Ovary (tissue), 9 donors: ENCODE measurements around the gene ENO3. TPM values are rescaled to one million over a fixed set of nuclear protein-coding genes. Genes with fewer than 3 reads are reported as not detected.
"Not testable (repeated sequence)": the region's sequence is repeated elsewhere in the genome, so short reads cannot be mapped to it uniquely, and the experiment has no call there.

Experiments used
- DNase-seq, 5 donors: peaks; one replicate each; pipeline ENCODE4 v3.0.0-alpha.2; 2019 to 2020
- H3K27ac ChIP-seq, 2 donors: fragments of 200-600 bp; one replicate each; pipeline versions ENCODE4 v1.5.1 to v1.8.0; 2019 to 2022
- H3K27me3 ChIP-seq: fragments of 200-600 bp; one replicate; pipeline ENCODE4 v1.8.0; 2022
- H3K36me3 ChIP-seq: fragments of 200-600 bp; sonication (generic); one replicate; pipeline ENCODE4 v1.5.1; 2019
- H3K4me1 ChIP-seq: one replicate; pipeline ENCODE4 v1.8.1; 2013; ENCODE audit warnings: mild to moderate bottlenecking, moderate library complexity; ENCODE audit not compliant: insufficient read depth
- H3K4me3 ChIP-seq: fragments of 200-600 bp; sonication (generic); one replicate; pipeline ENCODE4 v1.5.1; 2017
- H3K9me3 ChIP-seq, 2 donors: fragments of 200-600 bp in 1 of 2; sonication (generic) in 1 of 2; one replicate each; pipeline versions ENCODE4 v1.5.1 to v1.8.1; 2013 to 2019; ENCODE audit warnings: mild to moderate bottlenecking in 1 of 2, moderate library complexity in 1 of 2
- EP300 ChIP-seq: sonication (generic); formaldehyde crosslinking; IDR thresholded peaks from one replicate; pipeline ENCODE4 v1.6.1; 2017; ENCODE audit warnings: antibody characterized with exemption
- POLR2A ChIP-seq: fragments of 450-650 bp; IDR thresholded peaks from one replicate; pipeline ENCODE4 v1.6.1; 2017; ENCODE audit warnings: antibody characterized with exemption, mild to moderate bottlenecking, moderate library complexity
- WGBS, 3 donors: extraction: QIAGEN DNeasy Blood & Tissue Kit in 1 of 3; methylation state at CpG; one replicate each; pipeline versions ENCODE4 v1.1.5 to v1.1.7; 2013 to 2017; 5-methylcytosine and 5-hydroxymethylcytosine counted together
- intact Hi-C, 4 donors: fragments of 100-400 bp; cut with DNase I; formaldehyde crosslinking; loops; one replicate each; pipeline versions ENCODE4 v1.11.0 to v1.15.1; 2022 to 2023
- polyA plus RNA-seq, 2 donors: library from polyadenylated mRNA; stranded (reverse); fragments of 200-250 nt in 1 of 2; fragments of 350-450 nt in 1 of 2; fragmentation: Illumina TruSeq in 1 of 2; extraction: RNeasy Lipid Tissue Mini Kit (QIAGEN cat#74804) in 1 of 2; gene quantifications; one replicate each; pipeline ENCODE4 v1.2.3, GENCODE V29; 2013 to 2014
- total RNA-seq, 7 donors: library from RNA; depleted of rRNA in 2 of 7; stranded (reverse); fragments of >200 nt in 2 of 7; fragmentation: NEBNext Ultra II Directional in 3 of 7; extraction: Animal tissue kit (Norgen Biotek cat#: 25700) in 3 of 7; gene quantifications; one replicate each; pipeline versions ENCODE4 v1.1.0 to v1.2.4, GENCODE V29; 2016 to 2023
- TF ChIP-seq, protein P1 (sequence below), 3 donors: fragments of 450-650 bp in 2 of 3; fragments of 200-600 bp in 1 of 3; IDR thresholded peaks; one replicate each; pipeline versions ENCODE4 v1.5.1 to v1.8.0; 2016 to 2022; ENCODE audit warnings: antibody characterized with exemption in 3 of 3, mild to moderate bottlenecking in 1 of 3
- donor health status: DM: no; HTN: no; CAD: no; lungs with moderate emphysema.
- donor health status: DM: no; HTN: no; CAD: no.
- donor health status: Bipolar disorder and iron deficiency.
- donor health status: DM: yes; HTN: yes; CAD: no.
- donor health status: DM: no; HTN: no; CAD: no.
- donor health status: DM: yes; HTN: yes; CAD: no.

Gene ENO3
- total and polyA plus RNA-seq, 9 donors, result 1.8 to 6.1 (median 4.1) TPM

DNA sequence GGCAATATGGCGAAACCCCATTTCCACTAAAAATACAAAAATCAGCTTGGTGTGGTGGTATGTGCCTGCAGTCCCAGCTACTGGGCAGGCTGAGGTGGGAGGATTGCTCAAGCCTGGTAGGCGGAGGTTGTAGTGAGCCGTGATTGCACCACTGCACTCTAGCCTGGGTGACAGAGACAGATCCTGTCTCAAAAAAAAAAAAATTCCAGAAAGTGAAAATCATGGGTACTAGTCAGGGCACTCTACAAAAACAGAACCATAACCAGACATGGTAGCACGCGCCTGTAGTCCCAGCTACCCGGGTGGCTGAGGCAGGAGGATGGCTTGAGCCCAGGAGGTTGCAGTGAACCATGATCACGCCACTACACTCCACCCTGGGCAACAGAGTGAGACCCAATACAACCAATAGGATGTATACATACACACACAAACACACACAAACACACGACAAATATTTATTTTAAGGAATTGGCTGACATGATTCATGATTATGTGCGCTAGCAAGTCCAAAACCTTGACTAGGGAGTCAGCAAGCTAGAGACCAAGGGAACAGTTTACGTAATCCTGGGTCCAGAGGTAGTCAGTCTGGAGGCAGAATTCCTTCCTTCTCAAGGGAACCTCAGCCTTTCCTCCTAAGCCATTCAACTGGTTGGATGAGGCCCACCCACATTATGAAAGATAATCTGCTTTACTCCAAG is 30.4 kb upstream of the ENO3 start:
- Histone ChIP-seq H3K4me3 (no peak overlapping the region), H3K36me3 (no peaks in the 10 kb centered on the region), H3K4me1 (no peaks in the 10 kb centered on the region), H3K27ac (no peak overlapping the region), H3K9me3 (no peaks in the 10 kb centered on the region), H3K27me3 (no peaks in the 10 kb centered on the region)
- no peak for DNase-seq
- 79 to 87% (median 83%) methylated on average over 10 of the region's 10 CpGs for WGBS, 3 donors
- intact Hi-C loops, result no loop called here
- TF ChIP-seq EP300 (no peak), POLR2A (no peak)
- TF ChIP-seq, protein P1, sequence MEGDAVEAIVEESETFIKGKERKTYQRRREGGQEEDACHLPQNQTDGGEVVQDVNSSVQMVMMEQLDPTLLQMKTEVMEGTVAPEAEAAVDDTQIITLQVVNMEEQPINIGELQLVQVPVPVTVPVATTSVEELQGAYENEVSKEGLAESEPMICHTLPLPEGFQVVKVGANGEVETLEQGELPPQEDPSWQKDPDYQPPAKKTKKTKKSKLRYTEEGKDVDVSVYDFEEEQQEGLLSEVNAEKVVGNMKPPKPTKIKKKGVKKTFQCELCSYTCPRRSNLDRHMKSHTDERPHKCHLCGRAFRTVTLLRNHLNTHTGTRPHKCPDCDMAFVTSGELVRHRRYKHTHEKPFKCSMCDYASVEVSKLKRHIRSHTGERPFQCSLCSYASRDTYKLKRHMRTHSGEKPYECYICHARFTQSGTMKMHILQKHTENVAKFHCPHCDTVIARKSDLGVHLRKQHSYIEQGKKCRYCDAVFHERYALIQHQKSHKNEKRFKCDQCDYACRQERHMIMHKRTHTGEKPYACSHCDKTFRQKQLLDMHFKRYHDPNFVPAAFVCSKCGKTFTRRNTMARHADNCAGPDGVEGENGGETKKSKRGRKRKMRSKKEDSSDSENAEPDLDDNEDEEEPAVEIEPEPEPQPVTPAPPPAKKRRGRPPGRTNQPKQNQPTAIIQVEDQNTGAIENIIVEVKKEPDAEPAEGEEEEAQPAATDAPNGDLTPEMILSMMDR (IDR thresholded peaks at IDR 0.05), result no peak

DNA sequence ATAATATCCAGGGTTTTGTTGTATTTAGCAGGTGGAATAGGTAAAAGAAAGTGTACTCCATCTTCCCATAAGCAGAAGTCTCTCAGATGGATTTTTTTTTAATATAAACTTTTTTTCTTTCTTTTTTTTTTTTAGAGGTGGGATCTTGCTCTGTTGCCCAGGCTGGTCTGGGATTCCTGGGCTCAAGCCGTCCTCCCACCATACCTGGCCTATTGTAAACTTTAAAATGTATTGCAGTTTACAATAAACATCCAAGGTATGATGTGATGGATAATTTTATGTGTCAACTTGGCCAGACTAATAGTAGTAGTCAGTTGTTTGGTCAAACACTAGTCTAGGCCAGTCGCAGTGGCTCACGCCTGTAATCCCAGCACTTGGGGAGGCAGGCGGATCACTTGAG is 29.6 kb upstream of the ENO3 start:
- TF ChIP-seq, protein P1 (IDR thresholded peaks at IDR 0.05), result no peak
- TF ChIP-seq POLR2A, result no peak
- TF ChIP-seq EP300, result no peak
- no peaks in the 10 kb centered on the region for H3K36me3 ChIP-seq
- no peaks in the 10 kb centered on the region for H3K9me3 ChIP-seq
- H3K4me3 ChIP-seq, result no peak overlapping the region
- intact Hi-C loops, result no loop called here
- 88 to 93% (median 93%) methylated on average over 4 of the region's 4 CpGs for WGBS, 3 donors
- H3K4me1 ChIP-seq, result no peaks in the 10 kb centered on the region
- H3K27me3 ChIP-seq, result no peaks in the 10 kb centered on the region
- H3K27ac ChIP-seq, result no peak overlapping the region
- no peak for DNase-seq

DNA sequence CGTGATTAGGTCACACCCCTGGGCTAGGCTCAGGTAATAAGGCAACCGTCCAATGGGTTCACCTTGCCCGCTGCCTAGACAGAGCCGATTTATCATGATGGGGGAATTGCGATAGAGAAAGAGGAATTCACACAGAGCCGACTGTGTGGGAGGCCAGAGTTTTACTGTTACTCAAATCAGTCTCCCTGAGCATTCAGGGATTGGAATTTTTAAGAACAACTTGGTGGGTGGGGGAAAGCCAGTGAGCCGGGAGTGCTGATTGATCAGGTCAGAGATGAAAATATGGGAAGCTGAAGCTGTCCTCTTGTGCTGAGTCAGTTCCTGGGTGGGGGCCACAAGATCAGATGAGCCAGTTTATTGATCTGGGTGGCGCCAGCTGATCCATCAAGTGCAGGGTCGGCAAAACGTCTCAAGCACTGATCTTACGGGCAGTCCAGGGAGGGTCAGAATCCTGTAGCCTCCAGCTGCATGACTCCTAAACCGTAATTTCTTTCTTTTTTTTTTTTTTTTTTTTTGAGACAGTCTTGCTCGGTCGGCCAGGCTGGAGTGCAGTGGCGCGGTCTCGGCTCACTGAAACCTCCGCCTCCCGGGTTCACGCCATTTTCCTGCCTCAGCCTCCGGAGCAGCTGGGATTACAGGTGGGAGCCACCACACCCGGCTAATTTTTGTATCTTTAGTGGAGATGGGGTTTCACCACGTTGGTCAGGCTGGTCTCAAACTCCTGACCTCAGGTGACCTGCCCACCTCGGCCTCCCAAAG is 24.2 kb upstream of the ENO3 start:
- 55 to 73% (median 70%) methylated on average over 24 of the region's 24 CpGs for WGBS, 3 donors
- H3K27me3 ChIP-seq, H3K4me3 ChIP-seq, H3K4me1 ChIP-seq, H3K36me3 ChIP-seq, H3K9me3 ChIP-seq, DNase-seq, H3K27ac ChIP-seq, intact Hi-C loops: not testable (repeated sequence)

DNA sequence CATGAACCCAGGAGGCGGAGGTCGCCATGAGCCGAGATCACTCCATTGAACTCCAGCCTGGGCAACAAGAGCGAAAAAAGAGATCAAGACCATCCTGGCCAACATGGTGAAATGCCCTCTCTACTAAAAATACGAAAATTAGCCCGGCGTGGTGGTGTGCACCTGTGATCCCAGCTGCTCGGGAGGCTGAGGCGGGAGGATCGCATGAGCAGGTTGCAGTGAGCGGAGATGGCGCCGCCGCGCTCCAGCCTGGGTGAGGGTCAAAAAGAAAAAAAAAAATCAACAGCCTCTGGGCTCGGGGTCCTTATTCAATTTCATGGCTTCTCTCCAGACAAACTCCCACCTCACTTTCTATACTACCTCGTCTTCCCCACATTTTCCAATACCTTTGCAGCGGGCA is 22.0 kb upstream of the ENO3 start:
- no peaks in the 10 kb centered on the region for H3K9me3 ChIP-seq
- TF ChIP-seq, protein P1 (IDR thresholded peaks at IDR 0.05), result no peak
- TF ChIP-seq POLR2A (no peak), EP300 (no peak)
- no peak for DNase-seq
- 94 to 96% (median 95%) methylated on average over 18 of the region's 18 CpGs for WGBS, 3 donors
- H3K4me1 ChIP-seq, result no peaks in the 10 kb centered on the region
- H3K27ac ChIP-seq, result no peak overlapping the region
- H3K4me3 ChIP-seq, result no peak overlapping the region
- no peaks in the 10 kb centered on the region for H3K27me3 ChIP-seq
- H3K36me3 ChIP-seq, result no peaks in the 10 kb centered on the region
- intact Hi-C loops, result no loop called here

DNA sequence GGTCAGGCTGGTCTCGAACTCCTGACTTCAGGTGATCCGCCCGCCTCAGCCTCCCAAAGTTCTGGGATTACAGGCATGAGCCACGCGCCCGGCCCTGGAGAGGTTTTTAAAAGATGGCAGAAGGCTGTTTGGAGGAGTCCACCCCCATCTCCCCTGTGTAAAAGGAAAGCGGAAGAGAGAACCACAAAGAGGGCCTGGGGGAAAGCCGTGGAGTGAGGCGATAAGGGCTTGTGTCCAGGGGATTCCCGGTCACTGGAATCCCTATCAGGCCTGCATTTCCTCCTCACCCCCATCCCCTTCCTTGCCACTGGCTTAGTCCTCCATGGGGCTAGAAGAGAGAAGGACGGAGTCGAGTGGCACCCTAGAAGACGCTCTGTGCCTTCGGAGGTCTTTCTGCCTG is 19.0 kb upstream of the ENO3 start, which contains the start of gene GP1BA:
Gene GP1BA, plus strand, starts transcription at position 315 of the 400 bp plus-strand sequence. CDS start 328 bp downstream, outside the sequence.
- no peaks in the 10 kb centered on the region for H3K9me3 ChIP-seq
- no peak for DNase-seq
- no peak within 1 kb of the TSS for H3K27ac ChIP-seq
- H3K27me3 ChIP-seq, result no peaks in the 10 kb centered on the region
- WGBS, 3 donors, result 78 to 84% (median 78%) methylated on average over 14 of the region's 14 CpGs
- H3K4me3 ChIP-seq, result no peak within 1 kb of the TSS
- intact Hi-C loops, result no loop called here
- H3K36me3 ChIP-seq, result no peaks in the 10 kb centered on the region
- peaks cover 1% of the 10 kb centered on the region for H3K4me1 ChIP-seq
- TF ChIP-seq, protein P1 (IDR thresholded peaks at IDR 0.05), result no peak
- TF ChIP-seq EP300, result no peak
- no peak for TF ChIP-seq POLR2A
